Sigmoid colon (tissue), 7 donors: ENCODE data around the gene TBC1D19. TPM values are rescaled to one million over a fixed set of nuclear protein-coding genes. Genes with fewer than 3 reads are reported as not detected.
"Not testable (repeated sequence)": the region's sequence is repeated elsewhere in the genome, so short reads cannot be mapped to it uniquely, and the experiment has no call there.

Experiments used
- DNase-seq: peaks from one replicate; pipeline ENCODE4 v3.0.0-alpha.2; 2019
- H3K27ac ChIP-seq, 4 donors: fragments of 200-600 bp; sonication (generic); one replicate each; pipeline ENCODE4 v1.5.1; 2016 to 2019; ENCODE audit warnings: mild to moderate bottlenecking in 1 of 4
- H3K27me3 ChIP-seq, 3 donors: fragments of 200-600 bp; sonication (generic); one replicate each; pipeline ENCODE4 v1.5.1; 2019; ENCODE audit warnings: mild to moderate bottlenecking in 1 of 3
- H3K36me3 ChIP-seq, 4 donors: fragments of 200-600 bp; sonication (generic); one replicate each; pipeline ENCODE4 v1.5.1; 2016 to 2019
- H3K4me1 ChIP-seq, 4 donors: fragments of 200-600 bp; sonication (generic); one replicate each; pipeline ENCODE4 v1.5.1; 2017 to 2019
- H3K4me3 ChIP-seq, 4 donors: fragments of 200-600 bp; sonication (generic); one replicate each; pipeline ENCODE4 v1.5.1; 2017 to 2019; ENCODE audit warnings: mild to moderate bottlenecking in 2 of 4, moderate library complexity in 1 of 4
- H3K9me3 ChIP-seq, 4 donors: fragments of 200-600 bp in 3 of 4; sonication (generic) in 3 of 4; one replicate each; pipeline versions ENCODE4 v1.5.1 to v1.6.1; 2013 to 2019
- EP300 ChIP-seq, 4 donors: sonication (generic); formaldehyde crosslinking; IDR thresholded peaks; one replicate each; pipeline ENCODE4 v1.6.1; 2017; ENCODE audit warnings: antibody characterized with exemption in 4 of 4
- POLR2A ChIP-seq, 2 donors: fragments of 450-650 bp; IDR thresholded peaks; one replicate each; pipeline ENCODE4 v1.6.1; 2016; ENCODE audit warnings: antibody characterized with exemption in 2 of 2, mild to moderate bottlenecking in 2 of 2, moderate library complexity in 2 of 2
- POLR2AphosphoS5 ChIP-seq, 4 donors: sonication (generic); formaldehyde crosslinking; IDR thresholded peaks; one replicate each; pipeline ENCODE4 v1.6.1; 2017; ENCODE audit warnings: antibody characterized with exemption in 4 of 4
- WGBS, 2 donors: extraction: QIAGEN DNeasy Blood & Tissue Kit; methylation state at CpG; one replicate each; pipeline ENCODE4 v1.1.7; 2013; 5-methylcytosine and 5-hydroxymethylcytosine counted together
- intact Hi-C: fragments of 100-400 bp; cut with DNase I; formaldehyde crosslinking; loops from one replicate; pipeline ENCODE4 v1.15.1; 2023
- polyA plus RNA-seq, 3 donors: library from polyadenylated mRNA; stranded (reverse); fragments of 200-250 nt; gene quantifications; one replicate each; pipeline ENCODE4 v1.2.3, GENCODE V29; 2013
- total RNA-seq, 4 donors: library from RNA; depleted of rRNA; stranded (reverse); fragments of >200 nt; gene quantifications; one replicate each; pipeline ENCODE4 v1.1.0, GENCODE V29; 2016
- TF ChIP-seq, protein P1 (sequence below), 4 experiments: fragments of 450-650 bp in 3 of 4; fragments of 200-600 bp in 1 of 4; IDR thresholded peaks; one replicate each; pipeline ENCODE4 v1.5.1; 2016 to 2019; ENCODE audit warnings: antibody characterized with exemption in 4 of 4, mild to moderate bottlenecking in 3 of 4, moderate library complexity in 2 of 4
- donor health status: healthy with polysubstance abuse.
- donor health status: Bipolar disorder and iron deficiency.
- donor health status: healthy.

Gene TBC1D19
- total and polyA plus RNA-seq, 7 donors = 1.4 to 31.8 (median 21.6) TPM

DNA sequence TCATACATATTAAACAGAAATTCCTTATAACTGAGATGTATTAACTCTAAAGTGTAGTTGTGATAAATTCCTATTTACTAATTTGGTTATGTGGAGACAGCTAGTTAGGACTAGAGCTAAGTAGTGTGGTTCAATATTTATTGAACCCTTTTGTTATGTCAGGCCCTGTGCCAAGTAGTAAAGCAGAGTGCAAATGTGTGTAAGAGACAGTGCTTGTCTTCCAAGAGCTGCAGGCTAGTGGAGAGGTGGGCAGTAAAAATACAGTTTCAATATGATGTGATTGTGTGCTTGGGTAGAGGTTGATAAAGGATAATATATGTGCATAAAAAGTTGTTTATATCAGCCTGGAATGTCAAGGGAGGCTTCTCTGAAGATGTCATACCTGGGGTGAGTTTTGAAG lies 80.0 kb downstream of the TBC1D19 start:
- Histone ChIP-seq H3K36me3 (peaks cover 0 to 26% (median 2%) of the 10 kb centered on the region in 4 donors), H3K4me3 (no peak overlapping the region), H3K27ac (no peak overlapping the region), H3K4me1 (no peaks in the 10 kb centered on the region), H3K27me3 (no peaks in the 10 kb centered on the region), H3K9me3 (no peaks in the 10 kb centered on the region)
- no peak for DNase-seq
- intact Hi-C loops = no loop called here
- no peak for TF ChIP-seq POLR2AphosphoS5 (IDR thresholded peaks at IDR 0.05)
- TF ChIP-seq, protein P1, sequence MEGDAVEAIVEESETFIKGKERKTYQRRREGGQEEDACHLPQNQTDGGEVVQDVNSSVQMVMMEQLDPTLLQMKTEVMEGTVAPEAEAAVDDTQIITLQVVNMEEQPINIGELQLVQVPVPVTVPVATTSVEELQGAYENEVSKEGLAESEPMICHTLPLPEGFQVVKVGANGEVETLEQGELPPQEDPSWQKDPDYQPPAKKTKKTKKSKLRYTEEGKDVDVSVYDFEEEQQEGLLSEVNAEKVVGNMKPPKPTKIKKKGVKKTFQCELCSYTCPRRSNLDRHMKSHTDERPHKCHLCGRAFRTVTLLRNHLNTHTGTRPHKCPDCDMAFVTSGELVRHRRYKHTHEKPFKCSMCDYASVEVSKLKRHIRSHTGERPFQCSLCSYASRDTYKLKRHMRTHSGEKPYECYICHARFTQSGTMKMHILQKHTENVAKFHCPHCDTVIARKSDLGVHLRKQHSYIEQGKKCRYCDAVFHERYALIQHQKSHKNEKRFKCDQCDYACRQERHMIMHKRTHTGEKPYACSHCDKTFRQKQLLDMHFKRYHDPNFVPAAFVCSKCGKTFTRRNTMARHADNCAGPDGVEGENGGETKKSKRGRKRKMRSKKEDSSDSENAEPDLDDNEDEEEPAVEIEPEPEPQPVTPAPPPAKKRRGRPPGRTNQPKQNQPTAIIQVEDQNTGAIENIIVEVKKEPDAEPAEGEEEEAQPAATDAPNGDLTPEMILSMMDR (IDR thresholded peaks at IDR 0.05) = no peak
- no peak for TF ChIP-seq EP300 (IDR thresholded peaks at IDR 0.05)
- no peak for TF ChIP-seq POLR2A (IDR thresholded peaks at IDR 0.05)

DNA sequence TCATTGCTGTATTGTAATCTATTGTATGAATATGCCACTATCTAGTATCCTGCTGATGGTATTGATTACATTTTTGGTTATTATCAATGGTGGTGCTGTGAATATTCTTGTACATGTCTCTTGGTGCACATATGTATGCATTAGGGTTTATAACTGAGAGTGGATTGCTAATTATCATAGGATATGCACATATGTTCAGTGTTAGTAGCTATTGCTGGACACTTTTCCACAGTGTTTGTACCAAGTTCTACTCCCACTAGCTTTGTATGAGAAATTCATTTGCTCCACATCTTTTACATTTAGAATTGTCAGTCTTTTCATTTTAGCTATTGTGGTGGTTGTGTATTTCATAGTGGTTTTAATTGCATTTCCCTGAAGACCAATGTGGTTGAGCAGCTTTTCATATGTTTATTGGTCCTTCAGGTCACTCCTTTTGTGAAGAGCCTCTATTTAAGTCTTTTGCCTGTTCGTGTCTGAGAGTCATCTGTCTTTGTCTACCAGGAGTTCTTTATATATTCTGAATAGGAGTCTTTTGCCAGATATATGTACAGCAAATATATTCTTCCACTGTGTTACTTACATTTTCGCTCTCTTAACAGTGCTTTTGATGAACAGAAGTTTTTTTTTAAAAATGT lies 87.1 kb downstream of the TBC1D19 start:
- intact Hi-C loops = no loop called here
- H3K27ac ChIP-seq = no peak overlapping the region
- TF ChIP-seq POLR2A (IDR thresholded peaks at IDR 0.05) (no peak), EP300 (IDR thresholded peaks at IDR 0.05) (no peak), POLR2AphosphoS5 (IDR thresholded peaks at IDR 0.05) (no peak)
- TF ChIP-seq, protein P1 (IDR thresholded peaks at IDR 0.05) = no peak
- WGBS, 2 donors = 88% methylated on average over 2 of the region's 2 CpGs
- no peak overlapping the region for H3K4me3 ChIP-seq
- H3K9me3 ChIP-seq = no peaks in the 10 kb centered on the region
- no peaks in the 10 kb centered on the region for H3K27me3 ChIP-seq
- no peaks in the 10 kb centered on the region for H3K4me1 ChIP-seq
- peaks cover 0 to 25% (median 2%) of the 10 kb centered on the region in 4 donors for H3K36me3 ChIP-seq
- no peak for DNase-seq

DNA sequence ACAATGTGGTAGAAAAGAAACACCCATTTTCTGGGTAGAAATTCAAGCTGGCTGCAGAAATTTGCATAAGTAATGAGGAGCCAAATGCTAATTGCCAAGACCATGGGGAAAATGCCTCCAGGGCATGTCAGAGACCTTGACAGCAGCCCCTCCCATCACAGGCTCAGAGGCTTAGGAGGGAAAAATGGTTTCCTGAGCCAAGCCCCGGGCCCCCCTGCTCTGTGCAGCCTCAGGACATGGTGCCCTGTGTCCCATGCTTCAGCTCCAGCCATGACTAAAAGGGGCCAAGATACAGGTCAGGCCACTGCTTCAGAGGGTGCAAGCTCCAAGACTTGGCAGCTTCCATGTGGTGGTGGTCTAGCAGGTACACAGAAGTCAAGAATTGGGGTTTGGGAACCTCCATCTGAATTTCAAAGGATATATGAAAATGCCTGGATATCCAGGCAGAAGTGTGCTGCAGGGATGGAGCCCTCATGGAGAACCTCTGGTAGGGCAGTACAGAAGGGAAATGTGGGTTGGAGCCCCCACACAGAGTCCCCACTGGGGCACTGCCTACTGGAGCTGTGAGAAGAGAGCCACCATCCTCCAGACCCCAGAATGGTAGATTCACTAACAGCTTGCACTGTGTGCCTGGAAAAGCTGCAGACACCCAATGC lies 95.3 kb downstream of the TBC1D19 start:
- peaks cover 0 to 19% (median 2%) of the 10 kb centered on the region in 4 donors for H3K36me3 ChIP-seq
- intact Hi-C loops, H3K4me3 ChIP-seq, H3K27ac ChIP-seq, DNase-seq, H3K4me1 ChIP-seq, H3K27me3 ChIP-seq: not testable (repeated sequence)
- 83 to 90% methylated on average over 1 of the region's 1 CpG for WGBS, 2 donors
- peaks cover 0 to 13% (median 0%) of the 10 kb centered on the region in 4 donors for H3K9me3 ChIP-seq

DNA sequence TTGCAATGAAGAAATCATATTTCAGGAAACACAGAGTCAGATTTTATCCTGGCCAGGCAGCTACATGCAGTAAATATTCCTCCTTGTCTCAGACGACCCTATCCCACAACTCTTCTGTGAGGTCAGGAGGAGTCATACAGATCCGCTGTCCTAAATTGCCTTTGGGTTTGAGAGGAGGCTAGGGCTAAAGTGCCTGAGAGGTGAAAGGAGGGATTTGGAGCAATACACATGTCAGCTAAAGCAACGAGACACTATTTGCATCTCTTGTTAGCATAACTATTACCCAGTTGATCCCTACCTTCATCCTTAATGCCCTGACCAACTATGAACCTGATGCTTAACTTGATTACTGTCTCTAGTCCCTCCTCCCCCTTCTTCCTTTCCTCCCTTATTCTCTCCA lies 98.6 kb downstream of the TBC1D19 start:
- H3K4me1 ChIP-seq = no peaks in the 10 kb centered on the region
- H3K27me3 ChIP-seq = no peaks in the 10 kb centered on the region
- no peak for DNase-seq
- TF ChIP-seq POLR2A (IDR thresholded peaks at IDR 0.05) = no peak
- TF ChIP-seq, protein P1 (IDR thresholded peaks at IDR 0.05) = no peak
- no peak for TF ChIP-seq EP300 (IDR thresholded peaks at IDR 0.05)
- no peak for TF ChIP-seq POLR2AphosphoS5 (IDR thresholded peaks at IDR 0.05)
- 91 to 92% methylated on average over 3 of the region's 3 CpGs for WGBS, 2 donors
- no peak overlapping the region for H3K4me3 ChIP-seq
- no peak overlapping the region for H3K27ac ChIP-seq
- peaks cover 0 to 10% (median 0%) of the 10 kb centered on the region in 4 donors for H3K36me3 ChIP-seq
- intact Hi-C loops = no loop called here
- peaks cover 0 to 13% (median 0%) of the 10 kb centered on the region in 4 donors for H3K9me3 ChIP-seq

DNA sequence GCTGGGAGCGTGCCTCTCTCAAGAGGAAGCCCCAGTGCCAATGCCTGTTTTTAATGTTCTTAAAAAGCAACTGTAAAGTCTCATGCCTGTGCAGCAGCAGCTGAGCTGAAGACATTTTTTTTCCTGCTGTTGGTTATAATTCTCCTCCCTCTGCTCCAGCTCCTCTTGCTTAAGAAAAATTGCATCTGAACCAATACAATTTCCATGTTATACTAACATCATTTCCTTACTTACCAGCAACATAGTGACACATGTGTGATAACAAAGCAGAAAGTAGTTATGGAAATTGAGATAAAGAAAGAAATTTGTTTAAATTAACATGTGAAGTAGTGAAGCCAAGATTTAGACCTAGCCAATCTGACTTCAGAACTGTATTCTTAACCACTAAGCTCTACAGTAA lies 101.4 kb downstream of the TBC1D19 start:
- 95 to 96% methylated on average over 1 of the region's 1 CpG for WGBS, 2 donors
- intact Hi-C loops = no loop called here
- no peak for DNase-seq
- Histone ChIP-seq H3K36me3 (peaks cover 0 to 27% (median 0%) of the 10 kb centered on the region in 4 donors), H3K9me3 (peaks cover 0 to 7% (median 0%) of the 10 kb centered on the region in 4 donors), H3K27ac (no peak overlapping the region), H3K4me3 (no peak overlapping the region), H3K27me3 (no peaks in the 10 kb centered on the region), H3K4me1 (no peaks in the 10 kb centered on the region)
- TF ChIP-seq EP300 (IDR thresholded peaks at IDR 0.05) (no peak), POLR2AphosphoS5 (IDR thresholded peaks at IDR 0.05) (no peak), POLR2A (IDR thresholded peaks at IDR 0.05) (no peak)
